Suprapubic skin (tissue), 4 donors: ENCODE results near the gene LMF1. TPM values are rescaled to one million over a fixed set of nuclear protein-coding genes. Genes with fewer than 3 reads are reported as not detected.

ENCODE experiments used
- DNase-seq, 2 donors: peaks; one replicate each; pipeline ENCODE4 v3.0.0-alpha.2; 2019; ENCODE audit warnings: low spot score in 2 of 2
- H3K27ac ChIP-seq: fragments of 200-600 bp; sonication (generic); one replicate; pipeline ENCODE4 v1.5.1; 2019
- H3K27me3 ChIP-seq: fragments of 200-600 bp; sonication (generic); one replicate; pipeline ENCODE4 v1.5.1; 2019
- H3K36me3 ChIP-seq: fragments of 200-600 bp; sonication (generic); one replicate; pipeline ENCODE4 v1.5.1; 2019
- H3K4me1 ChIP-seq: fragments of 200-600 bp; sonication (generic); one replicate; pipeline ENCODE4 v1.5.1; 2019
- H3K4me3 ChIP-seq: fragments of 200-600 bp; sonication (generic); one replicate; pipeline ENCODE4 v1.5.1; 2019; ENCODE audit warnings: mild to moderate bottlenecking
- H3K9me3 ChIP-seq: fragments of 200-600 bp; sonication (generic); one replicate; pipeline ENCODE4 v1.5.1; 2019
- CTCF ChIP-seq, 2 donors: fragments of 200-600 bp in 1 of 2; fragments of 450-650 bp in 1 of 2; sonication (generic) in 1 of 2; IDR thresholded peaks; one replicate each; pipeline ENCODE4 v1.5.1; 2016 to 2019; ENCODE audit warnings: antibody characterized with exemption in 2 of 2, mild to moderate bottlenecking in 1 of 2, moderate library complexity in 1 of 2
- EP300 ChIP-seq: sonication (generic); formaldehyde crosslinking; IDR thresholded peaks from one replicate; pipeline ENCODE4 v1.6.1; 2017; ENCODE audit warnings: antibody characterized with exemption
- POLR2A ChIP-seq, 2 donors: fragments of 450-650 bp; IDR thresholded peaks; one replicate each; pipeline ENCODE4 v1.6.1; 2017; ENCODE audit warnings: antibody characterized with exemption in 2 of 2, mild to moderate bottlenecking in 2 of 2, moderate library complexity in 2 of 2
- POLR2AphosphoS5 ChIP-seq, 3 donors: sonication (generic); formaldehyde crosslinking; IDR thresholded peaks; one replicate each; pipeline ENCODE4 v1.6.1; 2017; ENCODE audit warnings: antibody characterized with exemption in 3 of 3
- WGBS: methylation state at CpG from one replicate; pipeline ENCODE4 v1.1.5; 2018; 5-methylcytosine and 5-hydroxymethylcytosine counted together
- total RNA-seq, 4 donors: library from RNA; depleted of rRNA; stranded (reverse); fragments of >200 nt; gene quantifications; one replicate each; pipeline ENCODE4 v1.1.0, GENCODE V29; 2016

The LMF1 gene
- total RNA-seq, 4 donors from 2014 or later: 32.1 to 117 (median 38.0) TPM

GRCh38 chr16:1014221-1014620 is 43.4 kb upstream of the LMF1 start:
- no peak overlapping the region for H3K27ac ChIP-seq
- H3K27me3 ChIP-seq: peaks cover 58% of the 10 kb centered on the region
- H3K36me3 ChIP-seq: no peaks in the 10 kb centered on the region
- WGBS: no CpG with 5 or more reads among the region's 8 CpGs
- TF ChIP-seq EP300: no peak
- TF ChIP-seq CTCF (IDR thresholded peaks at IDR 0.05): no peak
- no peak for TF ChIP-seq POLR2AphosphoS5 (IDR thresholded peaks at IDR 0.05)
- no peak for TF ChIP-seq POLR2A (IDR thresholded peaks at IDR 0.05)
- H3K4me3 ChIP-seq: no peak overlapping the region
- no peaks in the 10 kb centered on the region for H3K9me3 ChIP-seq
- H3K4me1 ChIP-seq: peaks cover 5% of the 10 kb centered on the region
- DNase-seq: no peak

GRCh38 chr16:1013593-1013900 is 42.8 kb upstream of the LMF1 start:
- no peak for DNase-seq
- no peaks in the 10 kb centered on the region for H3K9me3 ChIP-seq
- peaks cover 58% of the 10 kb centered on the region for H3K27me3 ChIP-seq
- WGBS: 80% methylated on average over 1 of the region's 8 CpGs
- no peak overlapping the region for H3K27ac ChIP-seq
- TF ChIP-seq EP300 (no peak), CTCF (IDR thresholded peaks at IDR 0.05) (no peak)
- H3K36me3 ChIP-seq: no peaks in the 10 kb centered on the region
- no peak overlapping the region for H3K4me3 ChIP-seq
- H3K4me1 ChIP-seq: no peaks in the 10 kb centered on the region

GRCh38 chr16:1012722-1013592 is 42.2 kb upstream of the LMF1 start:
- DNase-seq: no peak

GRCh38 chr16:1012135-1012534 is 41.4 kb upstream of the LMF1 start:
- no peaks in the 10 kb centered on the region for H3K36me3 ChIP-seq
- H3K9me3 ChIP-seq: no peaks in the 10 kb centered on the region

More at GRCh38 chr16:1012722-1013592, 42.2 kb upstream of the LMF1 start:
- Histone ChIP-seq H3K9me3 (no peaks in the 10 kb centered on the region), H3K27ac (no peak overlapping the region), H3K27me3 (peaks cover 60% of the 10 kb centered on the region), H3K4me3 (no peak overlapping the region), H3K4me1 (no peaks in the 10 kb centered on the region), H3K36me3 (no peaks in the 10 kb centered on the region)
- TF ChIP-seq POLR2AphosphoS5 (IDR thresholded peaks at IDR 0.05): no peak
- 65% methylated on average over 4 of the region's 28 CpGs for WGBS

GRCh38 chr16:1011316-1012082 is 40.7 kb upstream of the LMF1 start:
- no peaks in the 10 kb centered on the region for H3K4me1 ChIP-seq
- peaks cover 71% of the 10 kb centered on the region for H3K27me3 ChIP-seq
- DNase-seq: no peak
- no peaks in the 10 kb centered on the region for H3K9me3 ChIP-seq
- no peak overlapping the region for H3K4me3 ChIP-seq
- TF ChIP-seq POLR2A (IDR thresholded peaks at IDR 0.05): no peak
- TF ChIP-seq EP300: no peak
- TF ChIP-seq POLR2AphosphoS5 (IDR thresholded peaks at IDR 0.05): no peak
- no peak for TF ChIP-seq CTCF (IDR thresholded peaks at IDR 0.05)
- no peak overlapping the region for H3K27ac ChIP-seq
- no peaks in the 10 kb centered on the region for H3K36me3 ChIP-seq
- 83% methylated on average over 30 of the region's 37 CpGs for WGBS

More at GRCh38 chr16:1012135-1012534, 41.4 kb upstream of the LMF1 start:
- no peak for DNase-seq
- Histone ChIP-seq H3K27ac (no peak overlapping the region), H3K27me3 (peaks cover 65% of the 10 kb centered on the region), H3K4me1 (no peaks in the 10 kb centered on the region), H3K4me3 (no peak overlapping the region)
- WGBS: 65% methylated on average over 8 of the region's 19 CpGs
- TF ChIP-seq EP300 (no peak), POLR2A (IDR thresholded peaks at IDR 0.05) (no peak), POLR2AphosphoS5 (IDR thresholded peaks at IDR 0.05) (no peak), CTCF (IDR thresholded peaks at IDR 0.05) (no peak)
